ENCODE measurements around the gene TAF4.
"Not testable (repeated sequence)": the region's sequence is repeated elsewhere in the genome, so short reads cannot be mapped to it uniquely, and the experiment has no call there.

TAF4 gene

GRCh38 chr20:62009322-62009721, 56.4 kb downstream of the TAF4 start:
- no peak for DNase-seq (ENCODE audit: low read depth, low spot score)
- no peak overlapping the region for H3K27ac ChIP-seq

- no peak for DNase-seq (ENCODE audit: low read depth, low spot score)
- no peak overlapping the region for H3K27ac ChIP-seq
Observed at GRCh38 chr20:62008643-62009183, 57.0 kb downstream of the TAF4 start.

DNA sequence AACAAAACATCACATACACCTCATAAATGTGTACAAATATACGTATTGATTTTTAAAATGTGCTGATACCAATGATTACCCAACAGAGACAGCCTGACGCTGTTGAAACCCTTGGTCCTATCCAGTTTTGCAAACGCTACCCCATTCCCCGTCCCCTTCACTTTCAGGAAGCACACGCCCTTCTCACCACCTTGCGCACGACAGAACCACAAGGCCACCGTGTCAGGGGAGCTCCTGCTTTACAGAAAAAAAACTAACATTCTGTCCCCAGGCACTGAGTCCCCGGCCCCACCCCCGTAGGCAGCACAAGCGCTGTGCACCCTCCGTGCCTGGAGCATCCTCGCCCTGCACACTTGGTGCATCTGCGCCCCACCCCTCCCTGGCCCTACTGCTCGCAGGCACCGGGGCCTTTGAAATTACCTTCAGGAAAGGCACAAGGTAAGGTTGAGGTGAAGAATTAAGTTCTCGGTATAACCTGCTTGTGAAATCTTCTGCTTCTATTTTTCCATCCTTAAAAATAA, 58.5 kb downstream of the TAF4 start:
- H3K27ac ChIP-seq = no peak overlapping the region
- no peak for DNase-seq (ENCODE audit: low read depth, low spot score)

DNA sequence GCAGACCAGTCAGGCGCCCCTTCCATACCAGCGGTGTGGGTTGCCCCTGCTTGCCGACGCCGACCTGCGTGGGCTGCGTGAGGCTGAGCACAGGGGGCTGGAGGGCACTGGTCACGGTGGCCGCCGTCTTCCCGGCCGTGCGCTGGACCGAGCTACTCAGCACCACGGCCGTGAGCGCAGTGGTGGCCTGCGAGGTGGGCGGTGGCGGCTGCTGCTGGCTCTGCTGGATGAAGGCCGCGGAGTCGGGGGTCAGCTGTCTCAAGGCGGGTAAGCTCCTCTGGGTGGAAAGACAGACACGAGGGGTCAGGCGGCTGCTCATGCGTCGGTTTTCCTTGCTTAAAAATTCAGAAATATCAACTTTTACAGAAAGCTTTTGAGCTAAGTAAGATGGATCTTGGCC, 59.2 kb downstream of the TAF4 start:
- no peak for DNase-seq (ENCODE audit: low read depth, low spot score)
- no peak overlapping the region for H3K27ac ChIP-seq

DNA sequence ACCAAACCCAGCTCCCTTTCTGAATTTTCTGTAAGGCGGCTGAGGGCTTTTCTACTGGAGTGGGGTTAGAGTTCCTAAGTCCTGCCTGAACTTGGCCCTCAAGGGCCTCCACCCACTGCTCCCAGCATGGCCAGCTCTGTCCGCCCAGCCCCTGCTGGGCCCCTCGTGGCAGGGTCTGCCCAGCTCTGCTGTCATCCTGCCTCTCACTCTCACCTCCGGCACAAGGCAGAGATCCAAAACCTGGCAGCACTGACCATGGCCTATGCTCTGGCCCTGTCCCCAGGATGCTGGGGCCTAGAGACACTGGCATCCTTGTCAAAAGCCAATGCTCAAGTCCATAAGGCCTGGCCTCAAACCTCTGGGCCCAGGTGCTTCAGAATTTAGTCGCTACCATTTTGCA, 61.1 kb downstream of the TAF4 start:
- no peak overlapping the region for H3K27ac ChIP-seq
- DNase-seq (ENCODE audit: low read depth, low spot score) = no peak

DNA sequence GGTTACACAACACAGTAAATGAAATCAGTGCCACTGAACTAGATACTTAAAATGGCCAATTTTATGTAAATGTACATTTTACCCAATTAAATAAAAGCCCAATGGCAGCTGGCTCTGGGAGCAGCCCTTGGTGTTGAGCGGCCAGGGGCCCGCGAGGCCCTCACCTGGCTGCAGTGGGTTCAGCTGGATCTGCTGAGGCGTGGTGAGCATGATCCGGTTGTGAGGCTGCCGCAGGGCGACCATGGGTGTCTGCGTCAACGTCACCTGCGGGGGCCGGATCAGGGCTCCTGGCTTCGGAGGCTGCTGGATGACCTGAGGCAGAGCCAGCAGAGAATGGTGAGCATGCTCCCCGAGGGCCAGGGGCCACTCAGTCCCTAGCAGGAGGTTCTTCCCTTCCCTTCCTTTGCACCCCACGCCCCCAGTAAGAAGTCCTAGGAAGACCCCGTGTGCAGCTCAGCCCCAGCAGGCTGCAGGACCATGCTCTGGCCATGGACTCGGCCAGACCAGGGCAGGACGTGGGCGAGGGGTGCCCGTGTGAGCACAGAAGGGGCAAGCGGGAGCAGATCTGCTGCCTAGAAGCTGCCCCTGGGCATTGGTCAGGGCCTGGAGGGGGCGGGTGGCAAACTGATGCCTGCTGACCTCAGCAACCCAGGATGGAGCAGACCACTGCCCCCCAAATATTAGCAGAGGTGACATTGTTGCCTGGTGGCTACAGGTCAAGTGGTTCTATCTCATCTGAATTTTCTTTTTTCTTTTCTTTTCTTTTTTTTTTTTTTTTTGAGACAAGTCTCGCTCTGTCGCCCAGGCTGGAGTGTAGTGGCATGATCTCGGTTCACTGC, 61.9 kb downstream of the TAF4 start:
- DNase-seq (ENCODE audit: low read depth, low spot score) = no peak
- no peak overlapping the region for H3K27ac ChIP-seq

DNA sequence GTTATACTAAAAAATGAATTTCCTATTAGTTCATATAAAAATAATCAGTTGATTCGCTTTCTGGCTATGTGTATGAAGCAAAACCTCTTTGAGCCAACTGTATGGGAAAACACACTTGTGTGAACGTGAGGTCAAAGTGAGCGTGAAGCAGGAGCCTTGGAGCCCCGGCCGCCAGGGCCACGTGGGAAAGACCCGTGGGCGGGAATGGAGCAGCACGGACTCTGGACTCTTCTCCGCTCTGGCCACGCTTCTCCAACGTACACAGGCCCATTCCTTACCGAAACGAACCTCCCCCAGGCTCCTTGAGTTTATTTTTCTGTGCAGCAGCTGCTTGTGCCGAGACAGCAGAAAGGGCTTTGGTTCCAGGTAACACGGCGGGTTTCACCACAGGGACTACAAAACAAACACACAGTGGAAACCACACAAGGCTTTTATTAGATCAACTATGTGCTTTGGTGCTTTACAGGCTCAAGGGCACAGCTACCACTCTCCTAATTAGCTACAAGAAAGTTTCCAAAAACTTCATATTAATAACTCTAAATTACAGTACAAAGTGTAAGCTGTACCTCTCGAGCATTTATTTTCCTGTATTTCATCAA, 62.7 kb downstream of the TAF4 start:
- DNase-seq (ENCODE audit: low read depth, low spot score) = no peak
- H3K27ac ChIP-seq = no peak overlapping the region

GRCh38 chr20:62001178-62001715, 64.4 kb downstream of the TAF4 start:
- DNase-seq (ENCODE audit: low read depth, low spot score) = no peak
- no peak overlapping the region for H3K27ac ChIP-seq

- no peak overlapping the region for H3K27ac ChIP-seq
Observed at GRCh38 chr20:61998343-61999121, 67.1 kb downstream of the TAF4 start.

GRCh38 chr20:61997891-61998290, 67.8 kb downstream of the TAF4 start:
- no peak for DNase-seq (ENCODE audit: low read depth, low spot score)
- no peak overlapping the region for H3K27ac ChIP-seq

More at GRCh38 chr20:61998343-61999121, 67.1 kb downstream of the TAF4 start:
- DNase-seq (ENCODE audit: low read depth, low spot score) = no peak

DNA sequence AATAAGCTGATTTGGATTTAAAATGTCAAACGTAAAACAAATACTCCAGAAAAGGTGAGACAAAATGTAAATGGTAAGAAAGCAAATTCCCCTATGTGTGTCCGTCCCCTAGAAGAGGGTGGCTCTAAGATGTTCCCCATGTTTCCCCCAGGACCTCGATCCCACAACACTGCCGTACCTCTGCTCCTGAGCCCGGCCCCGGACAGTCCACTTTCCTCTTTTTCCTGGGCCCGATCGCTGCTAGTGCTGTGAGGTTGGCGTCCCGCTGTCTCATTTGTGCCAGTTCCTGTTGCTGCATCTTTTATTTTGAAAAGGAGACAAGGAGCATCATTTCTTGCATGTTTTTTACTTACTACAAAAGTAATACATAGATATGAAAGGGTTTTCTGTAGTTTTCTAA, 68.3 kb downstream of the TAF4 start:
- no peak for DNase-seq (ENCODE audit: low read depth, low spot score)
- H3K27ac ChIP-seq = no peak overlapping the region

- no peak for DNase-seq (ENCODE audit: low read depth, low spot score)
- no peak overlapping the region for H3K27ac ChIP-seq
Observed at GRCh38 chr20:61994546-61994945, 71.1 kb downstream of the TAF4 start.

DNA sequence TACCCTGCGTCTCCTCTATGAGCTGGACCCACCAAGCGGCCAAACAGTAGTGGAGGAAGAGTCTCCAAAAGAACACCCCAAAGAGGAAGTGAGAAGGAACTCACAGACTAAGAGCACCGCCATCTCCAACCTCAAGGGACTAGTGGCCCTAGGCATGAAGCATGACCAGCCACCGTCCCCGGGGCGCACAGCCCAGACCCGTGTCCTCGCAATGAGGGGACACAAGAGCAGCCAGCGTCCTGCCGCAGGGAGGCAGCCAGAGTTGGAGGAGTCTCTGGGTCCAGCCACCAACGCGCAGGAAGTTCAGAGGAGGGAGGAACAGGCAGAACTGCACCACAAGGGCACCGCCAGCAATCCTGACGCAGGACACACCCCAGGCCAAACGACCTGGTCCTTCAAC, 72.6 kb downstream of the TAF4 start:
- no peak overlapping the region for H3K27ac ChIP-seq
- DNase-seq (ENCODE audit: low read depth, low spot score) = no peak

GRCh38 chr20:61991476-61991875, 74.2 kb downstream of the TAF4 start:
- no peak for DNase-seq (ENCODE audit: low read depth, low spot score)
- no peak overlapping the region for H3K27ac ChIP-seq

- H3K27ac ChIP-seq = no peak overlapping the region
- no peak for DNase-seq (ENCODE audit: low read depth, low spot score)
Observed at GRCh38 chr20:61990484-61990883, 75.2 kb downstream of the TAF4 start.

- DNase-seq (ENCODE audit: low read depth, low spot score) = no peak
- H3K27ac ChIP-seq = no peak overlapping the region
Observed at GRCh38 chr20:61989741-61990140, 75.9 kb downstream of the TAF4 start.

DNA sequence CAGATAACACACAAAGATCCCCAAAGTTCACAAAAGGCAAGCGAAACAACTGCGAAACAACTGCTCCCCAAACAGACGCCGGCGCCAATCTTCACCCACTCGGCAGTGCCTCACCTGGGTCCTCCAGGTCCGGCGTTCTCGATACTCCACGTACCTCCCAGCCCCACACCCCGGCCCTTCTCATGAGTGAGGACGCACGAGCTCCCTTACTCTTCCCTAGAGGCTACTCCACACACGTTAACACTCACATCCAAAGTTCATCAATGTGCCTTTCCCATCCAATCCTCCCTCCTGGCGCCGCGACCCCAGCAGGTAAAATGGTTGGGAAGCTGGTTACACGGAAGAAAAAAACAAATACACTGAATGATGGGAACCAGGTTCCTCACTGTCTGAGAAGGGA, 77.0 kb downstream of the TAF4 start:
- no peak for DNase-seq (ENCODE audit: low read depth, low spot score)
- no peak overlapping the region for H3K27ac ChIP-seq

GRCh38 chr20:61986762-61987321, 78.8 kb downstream of the TAF4 start:
- no peak overlapping the region for H3K27ac ChIP-seq
- no peak for DNase-seq (ENCODE audit: low read depth, low spot score)

DNA sequence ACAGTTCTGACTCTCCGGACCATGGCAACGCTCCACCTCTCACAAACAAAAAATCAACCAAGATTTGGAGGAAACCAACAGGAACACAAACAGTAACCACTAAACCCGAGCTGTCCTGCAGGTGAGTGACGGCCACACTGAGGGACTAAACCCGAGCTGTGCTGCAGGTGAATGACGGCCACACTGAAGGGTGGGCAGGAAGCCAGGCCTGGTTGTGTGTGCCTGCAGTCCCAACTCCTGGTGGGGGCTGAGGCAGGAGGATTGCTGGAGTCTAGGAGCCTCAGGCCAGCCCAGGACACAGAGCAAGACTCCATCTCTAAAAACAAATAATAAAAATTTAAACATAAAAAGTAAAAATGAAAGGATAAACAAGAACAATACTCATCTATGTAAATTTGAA, 80.6 kb downstream of the TAF4 start:
- H3K27ac ChIP-seq = no peak overlapping the region
- no peak for DNase-seq (ENCODE audit: low read depth, low spot score)

DNA sequence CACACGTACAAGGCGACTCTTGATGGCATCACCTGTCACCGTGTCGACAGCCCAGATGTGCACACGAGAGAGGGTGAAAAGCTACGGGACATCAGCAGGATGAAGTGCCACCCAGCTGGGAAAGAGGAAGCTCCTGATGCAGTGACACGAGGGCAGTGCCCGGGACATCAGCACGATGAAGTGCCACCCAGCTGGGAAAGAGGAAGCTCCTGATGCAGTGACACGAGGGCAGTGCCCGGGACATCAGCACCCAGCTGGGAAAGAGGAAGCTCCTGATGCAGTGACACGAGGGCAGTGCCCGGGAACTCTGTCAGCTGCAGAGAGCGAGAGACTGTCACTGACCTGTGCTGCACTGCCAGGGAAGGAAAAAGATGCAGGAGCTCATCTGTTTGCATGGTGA, 81.2 kb downstream of the TAF4 start:
- H3K27ac ChIP-seq; DNase-seq (ENCODE audit: low read depth, low spot score): not testable (repeated sequence)

All from epithelial cell of prostate (primary cell).